ENCODE results near the gene CYP4F11.
"Not testable (repeated sequence)": the region's sequence is repeated elsewhere in the genome, so short reads cannot be mapped to it uniquely, and the experiment has no call there.

The CYP4F11 gene

GRCh38 chr19:15883329-15883728 is 51.0 kb downstream of the CYP4F11 start:
- DNase-seq (ENCODE audit: low read depth): not testable (repeated sequence)

- DNase-seq (ENCODE audit: low read depth): no peak
Measured at GRCh38 chr19:15874821-15875474, 59.4 kb downstream of the CYP4F11 start.

GRCh38 chr19:15873771-15874170 is 60.6 kb downstream of the CYP4F11 start:
- DNase-seq (ENCODE audit: low read depth): not testable (repeated sequence)

- no peak for DNase-seq (ENCODE audit: low read depth)
Measured at GRCh38 chr19:15871570-15871969, 62.8 kb downstream of the CYP4F11 start.

- DNase-seq (ENCODE audit: low read depth): no peak
Measured at GRCh38 chr19:15869873-15870272, 64.5 kb downstream of the CYP4F11 start.

- DNase-seq (ENCODE audit: low read depth): peak; percentile 7
Measured at GRCh38 chr19:15869109-15869555, 65.2 kb downstream of the CYP4F11 start.

GRCh38 chr19:15866636-15867035 is 67.7 kb downstream of the CYP4F11 start:
- no peak for DNase-seq (ENCODE audit: low read depth)

- DNase-seq (ENCODE audit: low read depth): no peak
Measured at GRCh38 chr19:15864824-15865223, 69.5 kb downstream of the CYP4F11 start.

- DNase-seq (ENCODE audit: low read depth): no peak
Measured at GRCh38 chr19:15863272-15863671, 71.1 kb downstream of the CYP4F11 start.

GRCh38 chr19:15862444-15862843 is 71.9 kb downstream of the CYP4F11 start:
- DNase-seq (ENCODE audit: low read depth): no peak
